Measurements from ENCODE around the gene CBY2. TPM values are rescaled to one million over a fixed set of nuclear protein-coding genes. Genes with fewer than 3 reads are reported as not detected.
"Not testable (repeated sequence)": the region's sequence is repeated elsewhere in the genome, so short reads cannot be mapped to it uniquely, and the experiment has no call there.

Gene CBY2, protein sequence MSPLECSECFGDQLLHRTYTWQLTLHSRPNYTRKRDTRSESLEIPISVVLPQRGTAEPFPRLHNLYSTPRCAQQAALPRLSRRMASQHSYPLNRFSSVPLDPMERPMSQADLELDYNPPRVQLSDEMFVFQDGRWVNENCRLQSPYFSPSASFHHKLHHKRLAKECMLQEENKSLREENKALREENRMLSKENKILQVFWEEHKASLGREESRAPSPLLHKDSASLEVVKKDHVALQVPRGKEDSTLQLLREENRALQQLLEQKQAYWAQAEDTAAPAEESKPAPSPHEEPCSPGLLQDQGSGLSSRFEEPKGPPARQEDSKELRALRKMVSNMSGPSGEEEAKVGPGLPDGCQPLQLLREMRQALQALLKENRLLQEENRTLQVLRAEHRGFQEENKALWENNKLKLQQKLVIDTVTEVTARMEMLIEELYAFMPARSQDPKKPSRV
- not detected in 2 replicates for total RNA-seq (2014; rRNA removed; shearing (Covaris generic); ENCODE audit: low replicate concordance)

DNA sequence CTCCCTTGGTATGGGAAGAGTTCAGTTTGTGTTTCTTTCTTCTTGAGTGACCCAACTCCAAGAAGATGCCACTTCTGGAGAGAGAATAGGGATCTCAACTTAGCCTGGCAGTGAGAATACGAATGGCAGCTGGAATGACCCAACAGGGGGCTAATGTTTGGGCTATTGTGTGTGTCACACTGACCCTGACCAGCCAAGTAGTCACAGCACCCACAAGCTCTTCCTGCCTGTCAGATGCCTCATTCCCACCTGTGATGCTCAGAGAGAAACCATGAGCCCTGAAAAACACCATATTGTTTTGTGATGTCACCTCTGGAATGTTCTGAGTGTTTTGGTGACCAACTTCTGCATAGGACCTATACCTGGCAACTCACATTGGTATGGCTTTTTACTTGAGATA is at the start of gene CBY2:
CBY2 (plus strand) TSS at position 233 of the 400 bp plus-strand sequence; CDS start at position 304, 71 bp downstream.
- H3K27me3 ChIP-seq, result no peaks in the 10 kb centered on the region; the same call in 1 of the 2 replicates
- no peak for DNase-seq
- no peaks in the 10 kb centered on the region for H3K36me3 ChIP-seq
- H3K9me3 ChIP-seq, result no peaks in the 10 kb centered on the region
- H3K4me3 ChIP-seq, result no peak within 1 kb of the TSS

DNA sequence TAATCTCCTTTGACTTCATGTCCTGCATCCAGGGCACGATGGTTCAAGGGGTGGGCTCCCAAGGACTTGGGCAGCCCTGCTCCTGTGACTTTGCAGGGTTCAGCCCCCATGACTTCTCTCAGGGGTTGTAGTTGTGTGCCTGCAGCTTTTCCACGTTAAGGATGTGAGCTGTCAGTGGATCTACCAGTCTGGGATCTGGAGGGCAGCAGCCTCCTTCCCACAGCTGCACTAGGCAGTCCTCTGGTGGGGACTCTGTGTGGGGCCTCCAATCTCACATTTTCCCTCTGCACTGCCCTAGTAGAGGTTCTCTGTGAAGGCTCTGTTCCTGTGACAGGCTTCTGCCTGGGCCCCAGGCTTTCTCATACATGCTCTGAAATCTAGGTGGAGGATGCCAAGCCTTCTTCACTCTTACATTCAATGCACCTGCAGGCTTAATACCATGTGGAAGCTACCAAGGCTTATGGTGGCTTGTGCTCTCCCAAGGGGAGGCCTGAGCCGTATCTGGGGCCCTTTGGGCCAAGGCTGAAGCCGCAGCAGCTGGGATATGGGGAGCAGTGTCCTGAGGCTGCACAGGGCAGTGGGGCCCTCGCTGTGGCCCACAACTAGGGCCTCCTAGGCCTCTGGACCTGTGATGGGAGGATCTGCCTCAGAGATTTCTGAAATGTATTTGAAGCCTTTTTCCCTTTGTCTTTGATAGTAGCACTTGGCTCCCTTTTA is 47.3 kb upstream of the CBY2 start:
- Histone ChIP-seq H3K9me3 (no peaks in the 10 kb centered on the region), H3K4me3 (no peak overlapping the region), H3K36me3 (no peaks in the 10 kb centered on the region), H3K27me3 (no peaks in the 10 kb centered on the region)
- no peak for DNase-seq

DNA sequence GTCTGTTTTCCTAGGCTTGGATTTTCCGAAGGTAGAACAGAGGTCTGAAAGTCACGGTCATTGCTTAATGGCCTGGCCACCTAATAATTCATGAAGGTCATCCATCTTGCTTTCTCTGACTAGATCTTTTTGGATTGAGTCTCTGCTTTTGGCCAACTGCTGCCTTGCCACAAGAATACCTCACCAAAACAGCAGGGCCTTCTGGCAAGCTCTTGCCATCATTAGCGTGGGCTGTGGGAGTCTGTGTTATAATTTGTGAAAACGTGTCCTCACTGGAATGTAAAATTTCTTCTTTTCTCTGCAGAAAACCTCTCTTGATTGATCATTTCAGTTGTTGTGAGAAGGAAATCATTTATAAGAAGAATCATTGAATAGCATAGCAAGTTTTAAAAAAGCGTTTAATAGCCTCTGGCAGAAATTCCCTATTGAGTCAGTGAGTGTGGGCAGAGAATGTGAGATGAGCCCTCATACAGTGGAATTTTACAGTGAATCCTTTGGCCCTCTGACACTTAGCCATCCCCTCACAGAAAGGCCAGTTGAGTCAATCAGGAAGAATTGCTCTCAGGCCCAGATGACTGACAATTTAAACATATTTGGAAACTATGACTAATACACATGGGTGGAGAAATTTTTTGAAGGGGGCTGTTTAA is 43.4 kb upstream of the CBY2 start:
- Histone ChIP-seq H3K9me3 (no peaks in the 10 kb centered on the region), H3K36me3 (no peaks in the 10 kb centered on the region), H3K27me3 (no peaks in the 10 kb centered on the region), H3K4me3 (no peak overlapping the region)
- peak; percentile 76 for DNase-seq

DNA sequence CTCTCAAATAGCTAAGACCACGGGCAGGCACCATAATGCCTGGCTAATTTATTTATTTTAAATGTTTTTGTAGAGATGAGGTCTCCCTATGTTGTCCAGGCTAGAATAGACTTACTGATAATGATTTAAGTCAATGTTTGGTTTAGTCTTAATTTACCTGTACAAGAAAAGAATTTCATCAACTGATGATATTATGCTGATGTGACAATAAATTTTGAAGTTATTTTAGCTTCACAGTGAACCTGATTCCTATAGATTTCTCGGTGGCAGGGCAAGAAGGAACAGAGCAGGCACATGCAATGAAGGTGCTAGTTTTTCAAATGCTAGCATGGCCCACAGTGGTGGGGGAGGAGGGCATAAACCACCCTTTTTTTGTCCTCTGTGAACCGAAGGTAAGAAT is 42.6 kb upstream of the CBY2 start:
- H3K4me3 ChIP-seq, result no peak overlapping the region
- DNase-seq, result no peak
- H3K9me3 ChIP-seq, result no peaks in the 10 kb centered on the region
- H3K36me3 ChIP-seq, result no peaks in the 10 kb centered on the region
- no peaks in the 10 kb centered on the region for H3K27me3 ChIP-seq

DNA sequence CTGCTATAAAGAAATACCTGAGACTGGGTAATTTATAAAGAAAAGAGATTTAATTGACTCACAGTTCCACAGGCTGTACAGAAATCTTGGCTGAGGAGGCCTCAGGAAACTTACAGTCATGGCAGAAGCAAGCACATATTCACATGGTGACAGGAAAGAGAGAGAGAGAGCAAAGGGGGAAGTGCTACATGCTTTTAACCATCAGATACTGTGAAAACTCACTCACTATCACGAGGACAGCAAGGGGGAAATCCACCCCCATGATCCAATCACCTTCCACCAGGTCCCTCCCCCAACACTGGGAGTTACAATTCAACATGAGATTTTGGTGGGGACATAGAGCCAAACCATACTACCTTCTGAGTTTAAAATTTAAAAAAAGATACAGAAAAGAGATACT is 41.7 kb upstream of the CBY2 start:
- not testable (repeated sequence) for H3K27me3 ChIP-seq, H3K36me3 ChIP-seq, H3K4me3 ChIP-seq, DNase-seq, H3K9me3 ChIP-seq

DNA sequence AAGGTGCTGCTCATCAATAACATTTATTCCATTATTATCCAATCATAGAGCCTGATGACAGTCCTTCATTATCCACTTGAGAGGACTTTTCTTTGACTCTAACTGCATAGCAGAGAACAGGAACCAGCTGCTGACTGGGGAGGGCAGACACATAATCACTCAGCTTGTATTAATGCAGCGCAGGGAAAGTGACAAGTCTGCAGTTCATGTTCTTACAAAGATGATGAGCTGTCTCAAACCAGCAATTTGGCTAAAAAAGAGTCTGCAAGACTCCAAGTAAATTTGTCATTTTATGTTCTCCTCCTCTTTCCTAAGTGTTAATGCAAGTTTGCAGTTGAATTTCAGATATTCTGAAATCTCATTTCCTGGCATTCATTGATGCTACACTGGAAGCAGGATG is 40.0 kb upstream of the CBY2 start:
- no peak for DNase-seq
- H3K36me3 ChIP-seq, result no peaks in the 10 kb centered on the region
- H3K27me3 ChIP-seq, result no peaks in the 10 kb centered on the region
- no peaks in the 10 kb centered on the region for H3K9me3 ChIP-seq
- no peak overlapping the region for H3K4me3 ChIP-seq

DNA sequence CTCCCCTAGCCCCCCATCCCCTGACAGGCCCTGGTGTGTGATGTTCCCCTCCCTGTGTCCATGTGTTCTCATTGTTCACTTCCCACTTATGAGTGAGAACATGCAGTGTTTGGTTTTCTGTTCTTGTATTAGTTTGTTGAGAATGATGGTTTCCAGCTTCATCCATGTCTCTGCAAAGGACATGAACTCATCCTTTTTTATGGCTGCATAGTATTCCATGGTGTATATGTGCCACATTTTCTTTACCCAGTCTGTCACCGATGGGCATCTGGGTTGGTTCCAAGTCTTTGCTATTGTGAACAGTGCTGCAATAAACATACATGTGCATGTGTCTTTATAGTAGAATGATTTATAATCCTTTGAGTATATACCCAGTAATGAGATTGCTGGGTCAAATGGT is 39.2 kb upstream of the CBY2 start:
- DNase-seq, H3K27me3 ChIP-seq, H3K36me3 ChIP-seq, H3K4me3 ChIP-seq, H3K9me3 ChIP-seq: not testable (repeated sequence)

DNA sequence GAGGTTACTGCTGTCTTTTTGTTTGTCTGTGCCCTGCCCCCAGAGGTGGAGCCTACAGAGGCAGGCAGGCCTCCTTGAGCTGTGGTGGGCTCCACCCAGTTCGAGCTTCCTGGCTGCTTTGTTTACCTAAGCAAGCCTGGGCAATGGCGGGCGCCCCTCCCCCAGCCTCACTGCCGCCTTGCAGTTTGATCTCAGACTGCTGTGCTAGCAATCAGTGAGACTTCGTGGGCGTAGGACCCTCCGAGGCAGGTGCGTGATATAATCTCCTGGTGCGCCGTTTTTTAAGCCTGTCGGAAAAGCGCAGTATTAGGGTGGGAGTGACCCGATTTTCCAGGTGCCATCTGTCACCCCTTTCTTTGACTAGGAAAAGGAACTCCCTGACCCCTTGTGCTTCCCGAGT is 32.5 kb upstream of the CBY2 start:
- H3K4me3 ChIP-seq, DNase-seq, H3K36me3 ChIP-seq, H3K27me3 ChIP-seq, H3K9me3 ChIP-seq: not testable (repeated sequence)

DNA sequence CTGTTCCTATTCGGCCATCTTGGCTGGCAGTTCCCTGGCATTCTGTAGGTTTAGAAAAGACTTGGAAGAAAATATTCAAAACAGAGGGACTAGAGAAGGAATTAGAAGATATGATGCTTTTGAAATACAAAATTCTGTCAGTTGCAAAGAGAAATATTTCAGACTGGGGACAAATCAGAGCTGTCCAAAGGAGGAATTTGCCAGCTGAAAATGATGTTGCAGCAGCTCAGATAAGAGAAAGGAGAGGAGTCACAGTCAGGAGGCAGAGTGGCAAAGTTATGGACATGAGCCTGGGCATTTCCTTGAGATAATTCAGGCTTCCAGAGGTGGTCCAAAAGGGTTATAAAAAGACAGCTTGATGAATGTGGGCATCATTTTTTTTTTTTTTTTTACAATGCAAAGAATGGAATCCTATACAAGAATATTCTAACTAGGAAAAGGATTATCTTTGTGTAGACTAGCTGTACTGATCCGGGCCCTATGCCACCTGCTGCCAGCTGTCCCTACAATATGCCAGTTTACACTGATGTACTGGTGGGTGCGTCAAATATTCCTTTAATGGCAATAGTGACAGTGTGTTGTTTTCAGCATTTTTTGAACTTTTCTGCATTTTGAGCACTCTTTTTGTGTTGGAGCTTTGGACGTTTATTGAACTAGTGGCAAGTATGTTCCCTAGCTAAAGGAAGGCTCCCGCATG is 31.8 kb upstream of the CBY2 start:
- no peaks in the 10 kb centered on the region for H3K9me3 ChIP-seq
- no peak overlapping the region for H3K4me3 ChIP-seq
- no peak for DNase-seq
- no peaks in the 10 kb centered on the region for H3K27me3 ChIP-seq
- H3K36me3 ChIP-seq, result no peaks in the 10 kb centered on the region

DNA sequence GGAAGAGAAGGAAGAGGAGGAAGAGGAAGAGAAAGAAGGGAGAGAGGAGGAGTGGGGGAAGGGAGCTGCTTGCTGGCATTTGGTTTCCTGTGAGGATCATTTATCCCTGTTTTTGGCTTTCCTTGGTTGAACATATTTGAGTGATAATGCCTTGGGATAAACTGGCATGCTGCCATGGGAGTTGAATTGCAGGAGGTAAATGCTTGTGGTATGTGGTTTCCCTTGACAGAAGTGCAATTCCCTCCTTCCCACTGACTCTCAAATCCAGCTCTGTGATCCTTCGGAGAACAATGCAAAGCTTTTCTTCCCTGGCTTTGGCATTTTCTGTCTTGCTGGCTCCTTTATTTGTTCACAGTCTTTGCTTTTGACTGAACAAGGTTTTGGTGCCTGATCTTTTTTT is 27.2 kb upstream of the CBY2 start:
- H3K36me3 ChIP-seq, result no peaks in the 10 kb centered on the region
- H3K9me3 ChIP-seq, result no peaks in the 10 kb centered on the region
- H3K27me3 ChIP-seq, result no peaks in the 10 kb centered on the region
- DNase-seq, result peak; percentile 77
- H3K4me3 ChIP-seq, result no peak overlapping the region

DNA sequence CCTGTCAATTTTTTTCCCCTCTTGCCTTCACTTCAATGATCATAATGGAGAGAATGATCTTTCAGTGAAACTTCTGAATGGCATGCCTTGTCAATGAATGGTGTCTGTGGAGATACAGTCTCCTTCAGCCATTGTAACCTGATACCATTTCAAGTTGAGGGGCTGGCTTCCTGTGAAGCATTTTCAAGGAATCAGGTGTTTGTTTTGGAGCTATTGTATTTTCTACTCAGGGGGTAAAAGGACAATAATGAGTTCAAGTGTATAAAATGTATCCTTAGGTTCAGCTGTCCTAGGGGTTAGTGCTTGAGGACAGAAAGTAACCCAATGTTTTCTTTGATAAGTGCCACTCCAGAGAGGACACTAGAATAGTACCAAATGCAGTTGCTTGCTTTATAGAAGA is 23.8 kb upstream of the CBY2 start:
- Histone ChIP-seq H3K4me3 (no peak overlapping the region), H3K9me3 (no peaks in the 10 kb centered on the region), H3K27me3 (no peaks in the 10 kb centered on the region), H3K36me3 (no peaks in the 10 kb centered on the region)
- DNase-seq, result no peak

DNA sequence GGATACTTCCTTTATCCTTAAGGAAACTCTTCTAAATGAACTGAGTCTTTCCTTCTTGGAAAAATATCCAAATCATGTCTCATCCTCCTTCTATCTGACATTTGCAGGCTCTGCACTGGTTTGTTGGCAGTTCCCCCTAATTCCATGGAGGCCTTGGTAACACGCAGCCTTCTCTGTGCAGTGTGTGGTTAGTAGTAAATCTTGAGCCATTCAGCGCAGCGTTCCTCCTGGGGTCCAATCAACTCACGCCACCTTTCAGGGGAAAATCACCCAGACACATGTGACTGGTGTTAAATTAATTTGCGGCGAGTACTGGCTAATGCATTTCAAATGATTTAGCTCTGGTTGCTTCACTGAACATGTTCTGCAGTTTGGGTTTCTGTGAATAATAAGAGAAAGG is 21.0 kb upstream of the CBY2 start:
- no peaks in the 10 kb centered on the region for H3K9me3 ChIP-seq
- H3K4me3 ChIP-seq, result no peak overlapping the region
- H3K27me3 ChIP-seq, result no peaks in the 10 kb centered on the region
- no peaks in the 10 kb centered on the region for H3K36me3 ChIP-seq
- DNase-seq, result no peak

DNA sequence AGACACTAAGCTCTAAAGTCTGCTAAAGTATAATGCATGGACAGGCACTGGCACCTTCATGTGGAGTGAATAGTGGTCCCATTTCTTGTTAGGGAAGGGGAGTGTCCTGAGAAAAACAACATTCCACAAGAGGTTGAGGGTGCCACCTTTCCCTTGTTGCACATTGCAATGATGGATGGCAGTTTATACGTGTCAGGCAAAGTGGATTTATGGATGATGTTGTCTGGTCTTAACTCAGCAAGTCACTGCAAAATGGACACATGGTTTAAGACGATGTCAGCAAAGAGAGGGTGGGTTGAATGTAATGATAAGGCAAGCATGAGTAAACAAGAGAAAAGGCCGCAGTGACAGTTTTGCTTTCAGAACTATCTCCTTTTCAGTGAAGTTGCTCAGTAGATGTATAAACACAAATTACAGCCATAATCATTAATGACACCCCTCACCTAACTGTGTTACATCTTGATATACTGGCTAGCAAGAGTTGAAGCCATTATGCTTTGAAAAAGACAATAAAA is 19.6 kb upstream of the CBY2 start:
- Histone ChIP-seq H3K36me3 (no peaks in the 10 kb centered on the region), H3K4me3 (no peak overlapping the region), H3K9me3 (no peaks in the 10 kb centered on the region), H3K27me3 (no peaks in the 10 kb centered on the region)
- no peak for DNase-seq

DNA sequence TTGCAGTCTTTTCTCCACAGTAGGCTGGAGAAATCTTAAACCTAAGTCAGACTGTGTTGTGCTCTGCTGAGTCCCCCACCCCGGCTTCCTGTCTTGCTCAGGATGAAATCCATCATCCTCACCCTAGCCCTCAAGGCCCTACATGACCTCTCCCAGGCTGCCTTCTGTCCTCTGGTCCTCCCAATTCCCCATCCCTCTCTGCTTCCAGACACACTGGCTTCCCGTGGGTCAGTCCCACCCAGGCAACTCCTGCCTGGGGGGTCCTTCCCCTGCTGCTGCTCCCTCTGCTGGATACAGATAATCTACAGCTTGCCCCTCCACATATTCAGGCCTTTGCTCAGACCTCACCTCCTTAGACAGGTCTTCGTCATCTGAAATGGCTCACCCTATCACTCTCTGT is 18.4 kb upstream of the CBY2 start:
- DNase-seq, result no peak
- Histone ChIP-seq H3K27me3 (no peaks in the 10 kb centered on the region), H3K4me3 (no peak overlapping the region), H3K9me3 (no peaks in the 10 kb centered on the region), H3K36me3 (no peaks in the 10 kb centered on the region)

DNA sequence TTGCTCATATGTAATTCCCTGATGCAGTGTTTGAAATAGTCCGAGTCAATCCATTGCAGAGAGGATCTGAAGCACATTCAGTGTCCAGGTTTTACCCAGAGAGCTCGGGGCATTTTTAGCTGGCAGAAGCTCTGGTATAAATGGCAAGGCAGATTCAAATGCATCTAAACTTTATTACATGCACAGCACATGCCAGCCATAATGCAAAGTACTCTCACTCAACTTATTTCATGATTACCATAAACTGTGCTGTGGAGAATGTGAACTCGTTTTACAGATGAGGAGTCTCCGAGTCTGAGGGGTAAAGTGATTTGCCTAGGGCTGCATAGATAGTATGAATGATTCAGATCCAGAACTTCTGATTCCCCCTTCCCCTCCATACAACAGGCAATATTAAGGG is 13.5 kb upstream of the CBY2 start:
- Histone ChIP-seq H3K27me3 (no peaks in the 10 kb centered on the region), H3K4me3 (no peak overlapping the region), H3K9me3 (no peaks in the 10 kb centered on the region), H3K36me3 (no peaks in the 10 kb centered on the region)
- DNase-seq, result no peak

DNA sequence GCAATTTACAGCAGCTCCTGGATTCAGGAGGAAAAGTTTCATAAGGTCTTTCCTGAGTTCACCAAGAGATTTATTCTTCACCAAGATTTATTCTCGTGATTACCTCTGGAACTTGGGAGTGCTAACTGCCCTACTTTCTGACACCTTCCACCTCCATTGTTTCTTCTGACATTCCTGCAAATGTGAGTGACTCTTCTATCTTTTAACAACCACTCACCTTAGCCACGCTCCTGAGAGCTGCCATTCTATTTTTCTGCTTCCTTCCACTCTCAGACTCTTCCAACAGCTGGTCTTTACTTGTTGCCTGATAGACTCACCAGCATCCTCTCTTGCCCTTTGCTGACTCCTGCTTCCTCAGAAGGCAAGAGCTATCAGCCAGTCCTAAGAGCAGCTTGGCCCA is 11.5 kb upstream of the CBY2 start:
- H3K36me3 ChIP-seq, result no peaks in the 10 kb centered on the region
- no peaks in the 10 kb centered on the region for H3K27me3 ChIP-seq
- no peak overlapping the region for H3K4me3 ChIP-seq
- H3K9me3 ChIP-seq, result no peaks in the 10 kb centered on the region
- DNase-seq, result no peak

DNA sequence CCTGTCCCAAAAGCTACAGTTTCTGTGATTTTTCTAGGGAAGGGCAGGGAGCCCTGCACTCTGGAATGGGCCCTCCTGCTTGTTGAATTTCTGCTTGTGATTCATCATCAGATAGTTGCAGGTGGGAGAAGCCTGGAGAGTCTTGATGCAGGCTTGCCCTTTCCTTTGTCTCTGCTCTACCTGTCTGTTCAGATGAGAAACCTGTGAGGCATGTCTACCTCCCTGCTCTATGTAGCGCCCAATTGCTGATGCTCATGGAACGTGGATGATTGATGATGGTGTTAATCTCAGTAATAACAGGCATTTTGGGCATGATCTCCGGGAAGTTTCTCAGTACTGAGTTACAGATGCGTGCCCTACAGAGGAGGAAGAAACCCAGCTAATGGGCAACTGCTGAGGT is 10.9 kb upstream of the CBY2 start:
- no peak overlapping the region for H3K4me3 ChIP-seq
- H3K27me3 ChIP-seq, result no peaks in the 10 kb centered on the region

More for the DNA sequence above, 10.9 kb upstream of the CBY2 start:
- no peak for DNase-seq
- no peaks in the 10 kb centered on the region for H3K9me3 ChIP-seq
- no peaks in the 10 kb centered on the region for H3K36me3 ChIP-seq
